ENCODE results near the gene SH3D19.

DNA sequence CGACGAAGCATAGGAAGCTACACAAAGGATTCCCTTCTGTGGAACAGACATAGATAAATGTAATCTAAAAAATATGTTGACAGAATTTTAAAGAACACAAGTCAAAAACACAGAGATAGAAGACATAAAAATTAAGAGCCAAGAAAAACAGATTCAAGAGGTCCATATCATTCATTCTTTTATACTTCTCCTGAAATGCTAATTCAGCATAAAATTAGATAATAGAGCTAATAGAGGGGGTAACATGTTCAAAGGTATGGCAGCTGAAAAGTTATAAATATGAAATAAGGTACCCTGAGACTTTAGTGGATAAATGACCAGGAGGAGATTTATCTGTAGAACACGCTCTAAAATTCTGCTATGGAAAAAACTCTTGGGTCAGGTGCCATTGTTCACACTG, 85.8 kb downstream of the SH3D19 start:
- TF ChIP-seq CTCF (IDR thresholded peaks at IDR 0.05) (no peak), EZH2 (IDR thresholded peaks at IDR 0.05) (no peak), EZH2phosphoT487 (IDR thresholded peaks at IDR 0.05) (no peak)
